ENCODE data around the gene CLCN6.

CLCN6 gene

GRCh38 chr1:11835441-11836225 lies 29.6 kb downstream of the CLCN6 start:
- no peaks in the 10 kb centered on the region for H3K27me3 ChIP-seq
- TF ChIP-seq CTCF (IDR thresholded peaks at IDR 0.05; ENCODE audit: low read depth, low read length), result no peak
- H3K9me3 ChIP-seq, result no peaks in the 10 kb centered on the region
- no peak for DNase-seq
- H3K36me3 ChIP-seq, result peaks cover 15% of the 10 kb centered on the region
- H3K4me3 ChIP-seq (ENCODE audit: low read depth, low read length), result no peak overlapping the region
- H3K4me1 ChIP-seq, result peaks cover under 1% of the 10 kb centered on the region

GRCh38 chr1:11836955-11837766 lies 31.2 kb downstream of the CLCN6 start:
- Histone ChIP-seq H3K27me3 (no peaks in the 10 kb centered on the region), H3K4me1 (peaks cover 14% of the 10 kb centered on the region), H3K9me3 (no peaks in the 10 kb centered on the region), H3K4me3 (ENCODE audit: low read depth, low read length) (no peak overlapping the region), H3K36me3 (peaks cover 20% of the 10 kb centered on the region)
- TF ChIP-seq CTCF (IDR thresholded peaks at IDR 0.05; ENCODE audit: low read depth, low read length), result no peak
- no peak for DNase-seq

- no peak for TF ChIP-seq CTCF (IDR thresholded peaks at IDR 0.05; ENCODE audit: low read depth, low read length)
- Histone ChIP-seq H3K27me3 (no peaks in the 10 kb centered on the region), H3K4me3 (ENCODE audit: low read depth, low read length) (no peak overlapping the region), H3K9me3 (no peaks in the 10 kb centered on the region), H3K4me1 (peaks cover 19% of the 10 kb centered on the region), H3K36me3 (peaks cover 20% of the 10 kb centered on the region)
- DNase-seq, result no peak
These were observed 31.9 kb downstream of the CLCN6 start for GRCh38 chr1:11837767-11838348.

GRCh38 chr1:11838349-11839272 lies 32.6 kb downstream of the CLCN6 start:
- no peaks in the 10 kb centered on the region for H3K9me3 ChIP-seq
- no peaks in the 10 kb centered on the region for H3K27me3 ChIP-seq
- TF ChIP-seq CTCF (IDR thresholded peaks at IDR 0.05; ENCODE audit: low read depth, low read length), result peak; percentile 89
- H3K4me3 ChIP-seq (ENCODE audit: low read depth, low read length), result no peak overlapping the region
- DNase-seq, result peak; percentile 68
- H3K4me1 ChIP-seq, result peaks cover 27% of the 10 kb centered on the region
- peaks cover 20% of the 10 kb centered on the region for H3K36me3 ChIP-seq

GRCh38 chr1:11839727-11840705 lies 34.0 kb downstream of the CLCN6 start:
- DNase-seq, result no peak
- H3K4me1 ChIP-seq, result peaks cover 27% of the 10 kb centered on the region
- H3K27me3 ChIP-seq, result no peaks in the 10 kb centered on the region
- no peak for TF ChIP-seq CTCF (IDR thresholded peaks at IDR 0.05; ENCODE audit: low read depth, low read length)
- H3K4me3 ChIP-seq (ENCODE audit: low read depth, low read length), result no peak overlapping the region
- no peaks in the 10 kb centered on the region for H3K9me3 ChIP-seq
- H3K36me3 ChIP-seq, result peaks cover 17% of the 10 kb centered on the region
